Measurements from ENCODE around the gene DVL1.
A peak's percentile ranks its signal among the peaks of the same experiment; 100 is the strongest.

The DVL1 gene

DNA sequence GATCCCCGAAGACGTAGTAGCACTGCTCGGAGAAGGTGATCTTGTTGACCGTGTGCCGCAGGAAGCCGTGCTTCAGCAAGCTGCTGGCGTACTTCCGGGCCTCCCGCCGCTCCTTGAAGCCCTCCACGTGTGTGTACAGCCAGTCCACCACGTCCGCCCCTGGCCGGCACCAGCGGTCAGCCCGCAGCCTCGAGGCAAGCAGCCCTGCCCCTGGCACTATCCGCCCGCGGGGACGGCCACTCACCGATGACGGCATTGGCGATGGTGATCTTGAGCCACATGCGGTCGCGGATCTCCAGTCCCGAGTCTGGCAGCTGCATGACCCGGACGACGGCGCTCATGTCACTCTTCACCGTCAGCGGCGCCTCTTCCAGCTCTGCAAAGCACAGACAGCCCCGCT lies 10.9 kb downstream of the DVL1 start:
- TF ChIP-seq TAF1 (IDR thresholded peaks at IDR 0.05; ENCODE audit: low read depth) = no peak
- TF ChIP-seq CEBPB (IDR thresholded peaks at IDR 0.05) = no peak
- TF ChIP-seq EP300 (IDR thresholded peaks at IDR 0.05; ENCODE audit: borderline replicate concordance) = no peak
- no peak for TF ChIP-seq YY1 (IDR thresholded peaks at IDR 0.05; ENCODE audit: low read depth)
- TF ChIP-seq FOXM1 (IDR thresholded peaks at IDR 0.05; ENCODE audit: borderline replicate concordance, low read depth) = no peak
- TF ChIP-seq NFIC (IDR thresholded peaks at IDR 0.05) = no peak
- TF ChIP-seq MAX (IDR thresholded peaks at IDR 0.05) = 0 out of 2 replicates have a peak, but pooled peaks have one; percentile 15
- TF ChIP-seq ZBTB7A (IDR thresholded peaks at IDR 0.05; ENCODE audit: low read depth) = no peak

GRCh38 chr1:1337793-1338147 lies 11.4 kb downstream of the DVL1 start:
- TF ChIP-seq, protein P1, sequence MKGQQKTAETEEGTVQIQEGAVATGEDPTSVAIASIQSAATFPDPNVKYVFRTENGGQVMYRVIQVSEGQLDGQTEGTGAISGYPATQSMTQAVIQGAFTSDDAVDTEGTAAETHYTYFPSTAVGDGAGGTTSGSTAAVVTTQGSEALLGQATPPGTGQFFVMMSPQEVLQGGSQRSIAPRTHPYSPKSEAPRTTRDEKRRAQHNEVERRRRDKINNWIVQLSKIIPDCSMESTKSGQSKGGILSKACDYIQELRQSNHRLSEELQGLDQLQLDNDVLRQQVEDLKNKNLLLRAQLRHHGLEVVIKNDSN (IDR thresholded peaks at IDR 0.05) = no peak
- TF ChIP-seq TCF12 (IDR thresholded peaks at IDR 0.05; ENCODE audit: low read depth) (no peak), MAX (IDR thresholded peaks at IDR 0.05) (no peak), RAD21 (IDR thresholded peaks at IDR 0.05; ENCODE audit: low read depth) (no peak), FOXM1 (IDR thresholded peaks at IDR 0.05; ENCODE audit: borderline replicate concordance, low read depth) (no peak), NFIC (IDR thresholded peaks at IDR 0.05) (no peak), ZBTB7A (IDR thresholded peaks at IDR 0.05; ENCODE audit: low read depth) (no peak), CEBPB (IDR thresholded peaks at IDR 0.05) (no peak), TAF1 (IDR thresholded peaks at IDR 0.05; ENCODE audit: low read depth) (no peak), EP300 (IDR thresholded peaks at IDR 0.05; ENCODE audit: borderline replicate concordance) (no peak), EGR1 (IDR thresholded peaks at IDR 0.05) (no peak), YY1 (IDR thresholded peaks at IDR 0.05; ENCODE audit: low read depth) (no peak), CREB1 (IDR thresholded peaks at IDR 0.05; ENCODE audit: low read depth) (no peak), REST (IDR thresholded peaks at IDR 0.05; ENCODE audit: low read depth) (no peak), TEAD4 (IDR thresholded peaks at IDR 0.05) (no peak)

GRCh38 chr1:1336931-1337792 lies 12.1 kb downstream of the DVL1 start:
- TF ChIP-seq FOXM1 (IDR thresholded peaks at IDR 0.05; ENCODE audit: borderline replicate concordance, low read depth) (no peak), TAF1 (IDR thresholded peaks at IDR 0.05; ENCODE audit: low read depth) (no peak), EGR1 (IDR thresholded peaks at IDR 0.05) (no peak), EP300 (IDR thresholded peaks at IDR 0.05; ENCODE audit: borderline replicate concordance) (no peak), MAX (IDR thresholded peaks at IDR 0.05) (no peak), CEBPB (IDR thresholded peaks at IDR 0.05) (no peak), CREB1 (IDR thresholded peaks at IDR 0.05; ENCODE audit: low read depth) (no peak), ZBTB7A (IDR thresholded peaks at IDR 0.05; ENCODE audit: low read depth) (no peak), NFIC (IDR thresholded peaks at IDR 0.05) (no peak), RAD21 (IDR thresholded peaks at IDR 0.05; ENCODE audit: low read depth) (no peak), YY1 (IDR thresholded peaks at IDR 0.05; ENCODE audit: low read depth) (no peak), REST (IDR thresholded peaks at IDR 0.05; ENCODE audit: low read depth) (no peak)
- TF ChIP-seq, protein P1 (IDR thresholded peaks at IDR 0.05) = no peak

DNA sequence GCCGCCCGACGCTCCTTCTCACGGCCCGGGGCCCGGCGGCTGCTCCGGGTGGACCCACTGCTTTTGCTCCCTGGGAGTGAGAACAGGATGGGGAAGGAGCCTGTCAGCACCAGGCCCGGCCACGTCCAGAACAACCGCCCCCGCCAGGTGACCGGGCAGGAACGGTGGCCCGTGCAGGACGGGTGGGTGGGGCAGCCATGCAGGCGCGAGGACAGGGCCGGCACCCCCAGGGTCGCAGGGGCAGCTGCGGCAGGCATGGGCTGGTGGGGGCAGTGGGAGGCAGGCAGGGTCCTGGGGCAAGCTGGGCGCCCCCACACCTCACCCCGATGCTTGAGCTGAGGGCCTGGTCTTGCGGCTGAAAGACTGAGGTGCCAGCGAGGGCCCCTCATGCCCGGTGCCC lies 12.8 kb downstream of the DVL1 start:
- TF ChIP-seq EP300 (IDR thresholded peaks at IDR 0.05; ENCODE audit: borderline replicate concordance) (no peak), NFIC (IDR thresholded peaks at IDR 0.05) (no peak), REST (IDR thresholded peaks at IDR 0.05; ENCODE audit: low read depth) (no peak), TEAD4 (IDR thresholded peaks at IDR 0.05) (no peak), ZBTB7A (IDR thresholded peaks at IDR 0.05; ENCODE audit: low read depth) (no peak), TAF1 (IDR thresholded peaks at IDR 0.05; ENCODE audit: low read depth) (no peak)

Data from Ishikawa (cell line).